GM15510 (cell line): ENCODE data around the gene NEU4.

Source experiments
- POLR2A ChIP-seq: IDR thresholded peaks from 3 replicates; pipeline ENCODE4 v1.6.1; 2011; ENCODE audit warnings: borderline replicate concordance; ENCODE audit not compliant: insufficient read length; ENCODE audit errors: extremely low read depth

The NEU4 gene

DNA sequence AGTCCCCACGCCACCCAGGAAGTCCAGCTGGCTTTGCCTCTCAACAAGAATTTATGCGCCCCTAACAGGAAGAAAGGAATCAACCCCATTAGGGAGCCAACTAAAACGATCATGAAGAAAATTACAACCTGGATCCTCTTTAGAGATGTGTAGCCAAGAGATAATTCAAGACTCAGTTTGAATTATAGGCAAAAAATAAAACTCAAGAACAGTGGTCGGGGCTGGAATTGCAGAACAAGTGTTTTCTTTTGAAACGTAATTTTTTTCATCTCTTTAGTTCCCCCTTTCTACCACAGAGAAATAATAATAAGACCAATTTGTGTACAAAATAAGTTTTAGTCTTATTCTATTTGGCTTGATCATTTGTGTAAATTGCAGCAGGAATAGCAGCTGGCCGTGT, 27.3 kb downstream of the NEU4 start:
- TF ChIP-seq POLR2A, result no peak

DNA sequence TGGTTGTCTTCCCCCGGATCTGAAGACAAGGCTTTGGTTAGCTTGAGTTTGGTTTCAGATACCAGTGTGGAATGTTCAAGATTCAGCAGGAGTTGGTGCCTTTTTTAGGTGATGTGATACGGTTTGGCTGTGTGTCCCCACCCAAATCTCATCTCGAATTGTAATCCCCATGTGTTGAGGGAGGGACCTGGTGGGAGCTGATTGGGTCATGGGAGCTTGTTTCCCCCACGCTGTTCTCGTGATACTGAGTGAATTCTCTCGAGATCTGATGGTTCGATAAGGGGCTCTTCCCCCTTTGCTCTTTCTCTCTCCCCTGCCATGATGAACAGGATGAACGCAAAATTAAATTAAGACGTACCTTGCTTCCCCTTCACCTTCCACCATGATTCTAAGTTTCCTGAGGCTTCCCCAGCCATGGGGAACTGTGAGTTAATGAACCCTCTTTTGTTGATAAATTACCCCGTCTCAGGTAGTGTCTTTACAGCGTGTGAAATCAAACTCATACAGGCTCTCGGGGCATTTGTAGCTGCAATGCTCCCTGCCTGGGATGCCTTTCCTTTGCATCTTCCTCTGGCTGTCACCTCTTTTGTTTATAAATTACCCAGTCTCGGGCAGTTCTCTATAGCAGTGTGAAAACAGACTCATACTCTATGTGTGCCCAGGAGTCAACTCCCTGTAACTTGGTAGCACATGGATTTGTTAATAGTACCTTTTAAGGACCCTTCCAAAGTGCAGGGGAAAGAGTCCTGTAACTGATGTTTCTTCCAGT, 28.4 kb downstream of the NEU4 start:
- no peak for TF ChIP-seq POLR2A

DNA sequence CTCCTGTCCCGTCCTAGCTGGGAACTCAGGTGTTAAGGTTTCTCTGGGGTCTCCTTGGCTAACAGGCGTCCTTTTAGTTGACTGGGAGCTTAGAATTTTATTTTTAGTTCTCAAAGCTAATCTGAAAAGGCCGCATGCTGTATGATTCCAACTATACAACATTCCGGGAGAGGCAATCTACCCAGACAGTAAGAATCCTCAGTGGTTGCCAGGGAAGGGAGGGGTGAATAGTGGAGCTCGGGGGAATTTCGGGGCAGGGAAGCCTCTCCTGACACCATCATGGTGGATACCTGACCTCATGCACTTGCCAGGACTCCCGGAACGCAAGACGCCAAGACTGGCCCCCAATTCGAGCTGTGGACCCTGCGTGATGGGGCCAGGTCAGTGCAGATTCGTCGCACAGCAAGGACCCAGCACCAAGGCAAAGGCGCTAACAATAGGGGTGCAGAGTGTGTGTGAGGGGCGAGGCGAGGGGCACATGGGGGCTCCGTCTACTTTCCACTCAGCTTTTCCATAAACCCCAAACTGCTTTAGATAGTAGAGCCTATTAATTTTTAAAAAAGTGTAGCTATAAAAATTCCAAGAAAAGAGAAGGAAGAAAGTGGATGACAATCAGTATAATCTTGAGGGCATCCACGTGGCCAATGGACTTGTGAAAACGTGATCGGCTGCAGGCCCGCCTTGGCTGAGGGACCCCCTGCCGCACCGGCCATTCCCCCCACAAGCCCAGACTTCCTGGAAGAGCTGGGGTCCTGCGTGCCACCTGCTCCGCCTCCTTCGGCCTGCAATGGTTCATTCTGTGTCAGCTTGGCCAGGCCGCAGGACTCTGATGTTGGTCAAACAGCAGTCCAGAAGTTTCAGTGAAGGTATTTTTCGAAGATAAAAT, 32.4 kb downstream of the NEU4 start:
- TF ChIP-seq POLR2A, result no peak

DNA sequence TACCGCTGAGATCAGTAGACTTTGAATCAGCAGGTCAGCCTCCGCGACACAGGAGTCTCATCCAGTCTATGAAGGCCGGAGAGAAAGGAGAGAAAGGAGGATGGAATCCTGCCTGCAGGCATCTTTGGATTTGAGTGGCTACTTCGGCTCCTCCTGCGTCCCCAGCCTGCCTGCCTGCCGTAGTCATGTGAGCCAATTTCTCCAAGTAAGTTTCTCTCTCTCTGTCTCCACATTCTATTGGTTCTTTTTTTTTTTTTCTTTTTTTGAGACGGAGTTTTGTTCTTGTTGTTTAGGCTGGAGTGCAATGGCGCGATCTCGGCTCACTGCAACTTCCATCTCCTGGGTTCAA, 33.0 kb downstream of the NEU4 start:
- TF ChIP-seq POLR2A, result no peak

DNA sequence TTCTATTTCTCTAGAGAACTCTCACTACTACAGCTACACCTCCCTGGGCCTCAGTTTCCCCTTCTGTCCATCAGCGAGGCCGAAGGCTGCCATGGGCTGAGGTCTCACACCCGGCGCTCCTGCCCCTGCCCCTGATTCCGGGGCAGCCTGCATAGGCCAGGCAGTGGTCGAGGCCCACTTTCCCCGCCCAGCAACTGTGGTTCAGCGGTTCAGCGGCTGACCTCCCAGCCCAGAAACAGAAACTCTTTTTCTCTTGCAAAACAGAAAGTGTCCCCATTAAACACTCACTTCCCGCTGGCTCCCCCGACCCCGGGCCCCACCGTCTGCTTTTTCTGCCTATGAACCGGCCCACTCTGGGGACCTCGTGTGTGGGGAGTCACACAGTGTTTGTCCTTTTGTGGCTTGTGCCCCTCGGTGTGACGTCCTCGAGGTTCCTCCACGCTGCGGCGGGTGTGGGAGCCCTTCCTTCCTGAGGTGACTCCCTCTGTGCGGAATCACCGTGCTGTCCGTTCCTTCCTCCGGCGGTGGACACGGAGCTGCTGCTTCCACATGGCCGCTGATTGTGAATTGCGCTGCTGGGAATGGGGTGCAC, 33.7 kb downstream of the NEU4 start:
- no peak for TF ChIP-seq POLR2A

DNA sequence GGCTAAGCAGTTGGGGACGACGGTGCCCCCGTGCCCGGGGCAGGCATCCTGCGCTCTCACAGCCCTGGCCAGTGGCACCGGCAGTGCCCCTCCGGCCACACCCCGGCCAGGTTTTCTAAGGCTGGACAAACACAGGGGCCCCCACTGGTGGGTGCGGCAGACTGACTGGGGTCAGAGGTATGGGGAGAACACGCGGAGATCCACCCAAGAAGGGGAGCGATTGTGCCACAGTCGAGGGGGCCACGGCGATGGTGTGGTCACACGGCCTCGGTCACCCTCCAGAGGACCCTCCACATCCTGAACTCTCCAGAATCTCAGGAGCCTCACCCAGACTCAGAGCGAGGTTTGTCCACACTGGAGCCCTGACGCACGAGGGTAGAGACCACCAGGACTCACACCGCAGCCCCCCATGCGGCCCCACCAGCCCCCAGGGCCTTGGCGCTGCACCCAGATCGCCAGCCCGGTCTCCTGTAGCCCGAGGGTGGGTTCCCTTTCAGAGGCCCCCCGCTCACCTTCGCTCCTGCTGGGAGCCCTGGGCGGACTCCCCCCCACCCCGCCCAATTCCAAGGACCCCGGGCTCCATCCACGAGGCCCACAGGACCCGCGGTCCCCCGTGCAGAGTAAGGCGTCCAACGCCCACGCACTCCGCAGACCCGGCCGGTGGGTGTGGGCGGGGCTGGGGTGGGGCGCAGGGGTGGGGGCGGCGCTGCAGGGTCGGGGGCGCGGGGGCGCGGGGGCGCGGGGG, 34.5 kb downstream of the NEU4 start:
- no peak for TF ChIP-seq POLR2A

DNA sequence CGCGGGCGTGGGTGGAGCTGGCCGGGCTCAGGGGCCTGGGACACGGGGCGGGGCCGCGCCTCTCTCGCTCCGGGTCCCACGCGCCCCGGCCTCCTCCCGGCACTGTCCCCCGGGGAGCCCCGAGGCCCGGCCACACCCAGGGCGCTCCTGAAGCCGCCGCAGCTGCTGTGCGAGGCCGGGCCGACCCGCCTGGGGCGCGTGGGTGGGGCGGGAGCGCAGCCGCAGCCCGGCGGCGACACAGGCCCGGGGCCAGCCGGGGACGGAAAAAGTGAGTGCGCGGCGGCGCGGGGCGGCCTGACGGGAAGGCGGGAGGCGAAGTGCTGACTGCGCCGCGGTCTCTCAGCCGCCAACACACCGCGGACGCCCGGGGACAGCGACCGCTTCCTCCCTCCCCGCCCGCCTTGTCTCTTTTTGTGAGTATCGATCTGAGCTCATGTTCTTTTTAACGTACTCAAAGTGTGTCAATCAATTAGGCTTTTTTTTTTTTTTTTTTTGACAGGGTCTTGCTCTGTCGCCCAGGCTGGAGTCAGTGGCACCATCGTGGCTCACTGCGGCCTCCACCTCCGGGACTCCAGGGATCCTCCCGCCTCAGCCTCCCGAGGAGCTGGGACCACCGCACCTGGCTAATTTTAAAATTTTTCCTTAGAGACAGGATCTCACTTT, 35.2 kb downstream of the NEU4 start:
- peak; percentile 41 for TF ChIP-seq POLR2A

DNA sequence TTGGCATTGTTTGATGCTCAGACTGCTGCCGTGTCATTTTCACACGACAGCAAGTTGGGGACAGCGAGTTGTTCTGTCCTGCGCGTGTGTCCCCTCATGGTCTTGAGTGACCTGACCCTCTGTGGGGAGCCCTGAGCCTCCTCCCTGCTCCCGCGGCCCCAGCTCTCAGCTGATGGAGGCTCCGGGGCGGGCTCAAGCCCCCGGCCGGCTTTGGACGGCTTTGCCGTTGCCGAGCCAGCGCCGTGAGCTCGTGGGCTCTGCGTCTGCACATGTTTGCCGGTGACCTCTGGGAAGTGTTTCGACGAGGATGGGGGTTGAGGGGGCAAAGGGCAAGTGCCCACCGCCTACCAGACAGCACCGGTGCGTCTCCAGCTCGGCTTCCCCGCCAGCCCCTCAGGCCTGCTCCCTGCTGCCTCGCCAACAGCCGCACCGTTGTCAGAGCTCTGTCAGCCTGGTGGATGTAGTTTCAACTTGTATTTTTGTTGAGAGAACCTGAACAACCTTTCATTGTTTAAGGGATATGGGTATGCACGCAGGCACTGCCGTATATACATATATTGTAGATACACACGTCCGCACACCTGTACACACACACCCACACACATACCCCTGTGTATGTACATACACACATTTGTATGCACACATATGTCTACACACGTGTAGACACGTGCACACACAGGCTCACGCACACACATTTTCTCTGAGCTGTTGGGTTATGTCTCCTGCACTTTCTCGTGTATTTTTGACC, 36.0 kb downstream of the NEU4 start:
- TF ChIP-seq POLR2A, result no peak

DNA sequence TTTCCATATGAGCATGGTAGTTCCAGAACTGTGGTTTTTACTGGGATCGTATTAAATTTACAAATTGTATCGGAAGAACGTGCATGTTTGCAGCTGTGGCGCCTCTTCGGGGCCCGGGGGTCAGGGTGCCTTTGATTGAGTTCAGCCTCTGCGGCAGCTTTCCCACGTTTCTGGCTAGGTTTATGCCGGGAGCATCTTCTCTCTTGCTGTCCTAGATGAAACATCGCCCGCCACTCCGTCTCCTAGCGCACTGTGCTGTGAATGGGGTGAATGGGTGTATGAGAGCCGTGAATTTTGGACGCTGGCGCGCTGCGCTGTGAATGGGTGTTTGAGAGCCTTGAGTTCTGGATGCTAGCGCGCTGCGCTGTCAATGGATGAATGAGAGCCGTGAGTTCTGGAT, 37.4 kb downstream of the NEU4 start:
- TF ChIP-seq POLR2A, result no peak

DNA sequence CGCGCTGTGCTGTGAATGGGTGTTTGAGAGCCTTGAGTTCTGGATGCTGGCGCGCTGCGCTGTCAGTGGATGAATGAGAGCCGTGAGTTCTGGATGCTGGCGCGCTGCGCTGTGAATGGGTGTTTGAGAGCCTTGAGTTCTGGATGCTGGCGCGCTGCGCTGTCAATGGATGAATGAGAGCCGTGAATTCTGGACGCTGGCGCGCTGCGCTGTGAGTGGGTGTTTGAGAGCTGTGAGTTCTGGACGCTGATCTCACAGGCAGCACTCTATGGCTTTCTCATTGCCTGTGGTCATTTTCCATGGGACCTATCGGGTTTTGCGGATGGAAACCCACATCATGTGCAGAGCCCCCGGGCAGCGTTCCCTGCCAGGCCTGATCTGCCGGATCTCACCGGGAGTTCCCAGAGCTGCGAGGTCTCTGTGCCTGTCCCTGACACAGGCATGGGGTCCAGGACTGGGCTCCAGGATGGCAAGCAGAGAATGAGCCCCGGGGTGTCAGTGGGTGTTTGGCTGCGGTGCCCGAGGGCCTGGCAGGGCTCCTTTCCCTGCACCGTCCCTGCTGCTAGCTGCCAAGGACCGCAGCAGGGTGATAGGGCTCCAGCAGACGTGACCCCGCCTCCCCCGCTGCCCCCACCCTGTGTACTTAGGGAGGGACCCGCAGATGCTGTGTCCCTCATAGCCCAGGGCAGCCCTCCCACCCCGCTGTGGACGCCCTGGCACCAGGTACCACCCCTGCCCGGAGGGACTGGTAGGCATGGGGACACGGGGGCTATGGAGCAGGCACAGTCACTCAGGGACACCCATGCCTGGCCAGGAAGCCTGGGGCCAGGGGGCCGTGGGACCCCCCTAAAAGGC, 40.0 kb downstream of the NEU4 start:
- no peak for TF ChIP-seq POLR2A

DNA sequence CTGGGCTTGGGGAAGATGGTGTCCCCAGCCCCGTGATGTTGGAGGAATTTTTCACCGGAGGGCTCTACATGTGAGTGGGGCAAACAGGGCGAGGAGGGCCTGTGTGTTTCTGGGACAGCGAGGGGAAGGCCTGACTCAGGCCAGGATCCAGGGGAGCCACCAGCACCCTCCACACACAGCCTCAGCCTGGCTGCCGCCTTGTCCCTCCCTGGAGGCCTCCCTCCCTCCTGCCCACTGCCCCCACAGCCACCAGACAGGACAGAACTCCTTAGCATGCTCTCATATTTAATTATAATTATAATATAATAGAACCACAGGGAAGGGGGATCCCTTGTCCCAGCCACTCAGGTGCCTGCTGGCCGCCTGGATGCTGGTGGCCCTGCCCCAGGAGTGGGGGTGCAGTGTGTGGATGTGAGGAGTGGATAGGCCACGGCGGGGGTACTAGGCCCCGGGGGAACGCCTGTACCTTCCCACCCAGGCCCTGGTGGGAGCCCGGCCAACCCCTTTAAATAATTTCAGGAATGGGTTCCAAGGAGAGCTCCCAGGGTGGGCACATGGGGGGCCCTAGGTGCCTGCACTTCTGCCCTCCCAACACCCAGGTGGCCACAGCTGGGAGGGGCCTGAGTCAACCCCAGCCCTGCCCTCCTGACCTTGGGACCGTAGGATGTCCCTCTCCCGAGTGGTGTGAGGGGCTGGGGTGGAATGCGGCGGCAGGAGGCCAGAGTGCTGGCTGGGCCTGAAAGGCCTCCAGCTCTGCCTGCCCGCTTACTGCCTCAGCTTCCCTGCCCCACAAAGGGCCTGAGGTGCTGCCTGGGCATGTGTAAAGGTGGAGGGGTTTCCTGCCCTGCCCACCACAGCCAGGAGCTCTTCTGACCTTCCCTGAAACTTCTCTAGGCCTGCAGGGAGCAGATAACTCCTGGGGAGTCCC, 40.9 kb downstream of the NEU4 start:
- TF ChIP-seq POLR2A, result no peak

DNA sequence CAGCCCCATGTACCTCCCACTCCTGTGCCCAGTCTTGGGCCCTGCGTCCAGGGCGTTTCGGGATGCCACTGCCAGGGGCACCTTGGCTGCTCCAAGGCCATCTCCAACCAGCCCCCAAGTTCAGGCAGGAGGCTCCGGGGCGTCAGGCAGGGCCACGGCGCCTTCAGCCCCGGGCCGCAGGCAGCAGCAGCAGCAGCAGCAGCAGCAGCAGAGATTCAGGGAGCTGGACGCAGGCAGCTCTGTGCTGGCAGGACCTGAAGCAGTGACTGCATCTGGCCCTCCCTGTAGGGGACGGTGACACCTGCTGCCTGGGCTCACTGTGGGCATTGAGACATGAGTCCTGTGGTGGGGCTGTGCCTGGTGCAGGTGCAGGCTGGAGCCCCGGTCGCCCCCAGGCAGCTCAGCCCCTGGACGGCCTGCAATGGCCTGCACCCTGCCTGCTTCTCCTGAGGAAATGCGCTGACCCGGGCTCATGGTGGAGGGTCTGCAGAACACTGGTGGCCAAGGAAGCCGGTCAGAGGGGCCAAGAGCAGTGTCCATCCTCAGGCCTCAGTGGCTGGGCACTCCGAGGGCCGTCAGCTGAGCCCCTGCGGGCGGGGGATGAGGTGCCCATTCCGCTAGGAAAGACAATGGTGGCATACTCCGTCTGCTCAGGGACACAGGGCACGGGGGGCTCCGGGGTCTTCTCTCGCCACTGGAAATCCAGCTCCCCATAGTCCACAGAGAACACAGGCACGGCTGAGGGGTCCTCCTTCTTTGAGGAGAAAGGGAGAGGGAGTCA, 41.7 kb downstream of the NEU4 start:
- TF ChIP-seq POLR2A, result no peak
